AG10803 (cell line): ENCODE results near the gene CDCA4.

Source experiments
- DNase-seq: peaks from one replicate; pipeline ENCODE4 v3.0.0; 2010; ENCODE audit warnings: low read depth
- H3K4me3 ChIP-seq: 2 replicates; pipeline ENCODE4 v1.5.1; 2011; ENCODE audit warnings: mild to moderate bottlenecking, low read length, control low read depth
- TF ChIP-seq, protein P1 (sequence below): conservative IDR thresholded peaks from 2 replicates; pipeline ENCODE4 v1.5.1; 2011; ENCODE audit warnings: mild to moderate bottlenecking, low read length, control low read depth, inconsistent platforms

Gene CDCA4

DNA sequence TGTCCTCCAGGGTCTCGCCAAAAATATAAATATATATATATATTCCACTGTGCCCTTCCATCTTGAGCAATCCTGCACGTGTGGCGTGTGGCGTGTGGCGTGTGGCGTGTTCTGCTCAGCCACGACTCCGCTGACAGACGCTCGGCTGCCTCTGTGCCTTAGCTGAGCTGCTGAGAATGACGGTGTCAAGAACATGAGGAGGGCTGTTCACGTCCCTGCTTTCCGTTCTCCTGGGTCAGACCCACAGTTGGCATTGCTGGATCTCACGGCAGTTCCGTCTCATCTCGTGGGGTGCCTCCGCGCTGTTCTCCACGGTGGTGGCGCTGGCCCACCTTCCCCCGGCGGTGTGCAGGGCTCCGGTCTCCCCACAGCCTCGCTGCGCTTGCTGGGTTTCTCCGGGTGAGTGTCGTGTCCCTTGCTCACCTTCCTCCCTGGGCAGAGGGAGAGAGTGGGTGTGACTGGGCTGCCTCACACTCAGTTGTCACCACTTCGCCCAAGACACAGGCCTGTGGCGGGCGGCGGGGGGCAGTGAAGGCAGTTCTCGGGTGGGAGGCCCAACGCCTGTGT is 34.9 kb upstream of the CDCA4 start:
- H3K4me3 ChIP-seq = no peak overlapping the region
- TF ChIP-seq, protein P1, sequence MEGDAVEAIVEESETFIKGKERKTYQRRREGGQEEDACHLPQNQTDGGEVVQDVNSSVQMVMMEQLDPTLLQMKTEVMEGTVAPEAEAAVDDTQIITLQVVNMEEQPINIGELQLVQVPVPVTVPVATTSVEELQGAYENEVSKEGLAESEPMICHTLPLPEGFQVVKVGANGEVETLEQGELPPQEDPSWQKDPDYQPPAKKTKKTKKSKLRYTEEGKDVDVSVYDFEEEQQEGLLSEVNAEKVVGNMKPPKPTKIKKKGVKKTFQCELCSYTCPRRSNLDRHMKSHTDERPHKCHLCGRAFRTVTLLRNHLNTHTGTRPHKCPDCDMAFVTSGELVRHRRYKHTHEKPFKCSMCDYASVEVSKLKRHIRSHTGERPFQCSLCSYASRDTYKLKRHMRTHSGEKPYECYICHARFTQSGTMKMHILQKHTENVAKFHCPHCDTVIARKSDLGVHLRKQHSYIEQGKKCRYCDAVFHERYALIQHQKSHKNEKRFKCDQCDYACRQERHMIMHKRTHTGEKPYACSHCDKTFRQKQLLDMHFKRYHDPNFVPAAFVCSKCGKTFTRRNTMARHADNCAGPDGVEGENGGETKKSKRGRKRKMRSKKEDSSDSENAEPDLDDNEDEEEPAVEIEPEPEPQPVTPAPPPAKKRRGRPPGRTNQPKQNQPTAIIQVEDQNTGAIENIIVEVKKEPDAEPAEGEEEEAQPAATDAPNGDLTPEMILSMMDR = no peak
- DNase-seq = no peak

DNA sequence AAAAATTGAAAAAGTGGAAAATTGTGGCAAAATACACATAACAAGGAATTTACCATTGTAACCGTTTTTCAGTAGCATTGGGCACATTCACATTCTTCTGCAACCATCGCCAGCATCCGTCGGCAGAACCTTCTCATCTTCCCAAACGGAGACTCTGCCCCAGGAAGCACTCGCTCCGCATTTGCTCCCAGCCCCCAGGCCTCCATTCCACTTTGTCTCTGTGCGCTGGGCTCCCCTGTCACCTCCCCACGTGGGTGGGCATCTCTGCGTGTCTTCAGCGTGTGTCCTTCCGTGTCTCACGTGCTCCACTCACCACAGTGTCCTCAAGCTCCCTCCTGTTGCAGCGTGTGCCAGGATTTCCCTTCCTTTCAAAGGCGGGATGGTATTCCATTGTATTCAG is 34.5 kb upstream of the CDCA4 start:
- TF ChIP-seq, protein P1 = no peak
- no peak overlapping the region for H3K4me3 ChIP-seq
- no peak for DNase-seq

DNA sequence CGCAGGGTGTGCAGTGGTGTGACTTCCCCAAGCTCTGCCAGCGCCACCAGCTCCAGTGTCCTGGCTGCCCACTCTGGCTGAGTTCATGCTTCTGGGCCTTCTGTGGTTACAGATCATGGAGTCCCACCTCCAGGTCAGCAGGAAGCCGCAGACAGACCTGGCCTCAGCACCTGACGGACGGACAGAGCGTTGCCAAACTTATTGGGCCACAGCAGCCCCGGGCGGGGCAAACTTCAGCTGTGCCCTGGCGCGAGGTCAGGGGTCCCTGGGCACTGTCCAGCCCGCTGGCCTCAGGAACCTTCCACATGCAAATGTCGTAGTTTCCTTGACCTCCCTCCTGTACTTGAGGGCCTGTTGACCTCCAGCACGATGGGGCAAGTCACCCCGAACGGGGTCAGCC is 33.1 kb upstream of the CDCA4 start:
- no peak for DNase-seq
- TF ChIP-seq, protein P1 = no peak
- no peak overlapping the region for H3K4me3 ChIP-seq

DNA sequence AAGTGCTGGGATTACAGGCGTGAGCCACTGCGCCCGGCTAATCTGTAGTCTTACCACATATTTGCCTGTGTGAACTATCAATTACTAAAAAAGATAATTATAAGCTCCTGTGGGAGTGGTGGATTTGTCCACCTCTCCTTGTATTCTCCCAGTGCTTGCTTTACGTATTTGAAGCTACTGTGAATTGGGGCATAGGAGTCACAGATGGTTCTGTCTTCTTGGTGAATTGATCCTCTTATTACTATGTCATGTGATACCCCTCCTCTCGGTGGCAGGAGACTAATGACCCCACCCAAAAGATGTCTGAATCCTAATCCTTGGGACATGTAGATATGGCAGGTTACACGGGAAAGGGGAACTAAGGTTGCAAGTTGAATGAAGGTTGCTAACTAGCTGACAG is 32.5 kb upstream of the CDCA4 start:
- TF ChIP-seq, protein P1 = no peak
- no peak for DNase-seq
- H3K4me3 ChIP-seq = no peak overlapping the region

DNA sequence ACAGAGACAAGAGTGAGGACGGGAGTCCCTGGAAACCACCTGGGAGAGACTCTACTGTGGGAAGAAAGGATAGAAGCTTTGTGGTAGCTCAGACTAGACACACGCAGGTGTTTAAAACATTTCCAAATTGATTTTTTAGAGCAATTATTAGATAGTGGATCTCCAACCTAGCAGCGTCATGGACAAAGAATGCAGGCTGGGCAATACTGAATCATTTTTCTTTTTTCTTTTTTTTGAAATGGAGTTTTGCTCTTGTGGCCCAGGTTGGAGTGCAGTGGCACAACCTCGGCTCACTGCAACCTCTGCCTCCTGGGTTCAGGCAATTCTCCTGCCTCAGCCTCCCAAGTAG is 31.2 kb upstream of the CDCA4 start:
- no peak for DNase-seq
- H3K4me3 ChIP-seq = no peak overlapping the region
- TF ChIP-seq, protein P1 = no peak

DNA sequence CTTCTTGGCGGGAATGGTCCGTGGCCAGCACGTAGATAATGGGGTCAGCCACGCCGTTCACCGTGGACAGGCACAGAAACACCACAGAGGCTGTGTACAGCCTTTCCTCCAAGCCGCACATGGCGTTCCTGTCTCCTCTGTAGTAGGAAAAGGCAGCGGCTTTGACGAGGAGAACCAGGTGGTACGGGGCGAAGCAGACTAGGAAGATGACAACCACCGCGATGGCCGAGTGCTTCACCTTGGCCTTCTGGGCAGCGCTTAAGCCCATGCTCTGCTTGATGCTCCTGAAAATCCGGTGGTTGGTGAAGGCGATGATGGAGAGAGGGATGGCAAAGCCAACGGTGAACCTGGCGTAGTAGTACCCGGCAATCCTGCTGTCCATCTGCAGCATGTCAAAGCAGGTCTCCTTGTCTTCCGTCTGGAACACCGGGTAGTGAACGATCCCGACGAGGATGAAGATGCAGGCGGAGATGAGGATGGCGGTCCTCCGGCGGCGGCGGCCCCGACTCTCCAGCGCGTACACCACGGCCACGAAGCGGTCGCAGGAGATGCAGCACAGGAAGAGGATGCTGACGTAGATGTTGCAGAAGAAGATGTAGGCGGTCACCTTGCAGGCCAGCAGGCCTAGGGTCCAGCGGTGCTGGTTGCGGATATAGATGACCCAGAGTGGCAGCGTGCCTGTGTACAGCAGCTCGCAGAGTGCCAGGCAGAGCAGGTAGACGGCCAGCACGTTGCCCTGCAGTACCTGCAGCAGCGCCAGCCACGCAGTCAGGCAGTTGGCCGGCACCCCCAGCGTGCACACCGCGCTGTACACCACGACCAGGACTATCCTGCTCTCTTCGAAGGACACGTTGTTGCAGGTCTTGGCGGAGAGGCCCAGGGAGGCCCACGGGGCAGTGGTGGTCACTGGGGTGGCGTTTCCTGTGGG is 30.6 kb upstream of the CDCA4 start:
- no peak overlapping the region for H3K4me3 ChIP-seq
- TF ChIP-seq, protein P1 = no peak
- DNase-seq = no peak

DNA sequence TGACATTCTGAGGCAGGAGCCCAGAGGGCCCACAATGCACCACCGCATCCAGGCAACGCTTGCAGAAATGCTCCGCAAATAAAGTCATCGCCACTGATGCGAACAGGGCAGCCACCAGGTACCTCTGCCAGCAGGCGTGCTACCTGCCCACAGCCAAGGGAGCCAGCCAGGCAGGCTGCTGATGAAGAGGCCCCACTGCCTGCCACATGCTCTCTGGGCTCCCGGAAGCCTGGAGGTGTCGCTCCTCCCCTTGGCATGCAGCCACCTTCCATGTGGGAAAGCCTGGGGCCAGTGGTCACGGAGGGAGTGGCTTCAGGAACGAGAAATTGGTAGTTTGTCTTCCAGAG is 29.6 kb upstream of the CDCA4 start:
- no peak overlapping the region for H3K4me3 ChIP-seq
- TF ChIP-seq, protein P1 = no peak
- DNase-seq = peak; percentile 25
